CD4-positive, alpha-beta T cell treated with Interferon alpha-2 for 1 hour (primary cell): ENCODE data around the gene COQ9.
A peak's percentile ranks its signal among the peaks of the same experiment; 100 is the strongest.
"Not testable (repeated sequence)": the region's sequence is repeated elsewhere in the genome, so short reads cannot be mapped to it uniquely, and the experiment has no call there.

Experiments used
- DNase-seq, 2 donors: peaks; one replicate each; pipeline ENCODE4 v3.0.0-alpha.2; 2020 to 2022

COQ9 gene

GRCh38 chr16:57447186-57447962 lies at the start of gene COQ9, which contains the start of gene CIAPIN1:
TSS of gene COQ9 (plus strand) at chr16:57447479. CDS start at chr16:57447506, 27 bp downstream.
TSS of gene CIAPIN1 (minus strand) at chr16:57447385. CDS start at chr16:57440928, 6,457 bp downstream.
- peak; percentile 93 to 94 for DNase-seq

DNA sequence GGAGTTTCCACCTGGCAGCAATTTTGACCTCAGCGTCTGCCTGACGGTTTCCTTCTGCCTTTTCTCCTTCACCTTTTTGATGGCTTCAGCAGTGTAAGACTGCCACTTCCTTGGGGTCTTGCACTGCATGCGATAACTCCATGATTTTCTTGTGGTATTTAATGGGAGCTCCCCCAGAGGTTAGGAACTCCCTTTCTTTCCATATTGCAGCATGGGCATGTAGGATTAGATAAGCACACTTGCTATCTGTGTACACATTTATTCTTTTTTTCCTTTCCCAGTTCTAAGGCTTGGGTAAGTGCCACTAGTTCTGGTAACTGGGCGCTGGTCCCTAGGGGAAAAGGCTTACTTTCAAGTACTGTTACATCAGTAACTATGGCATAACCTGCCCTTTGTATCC lies 49.8 kb upstream of the COQ9 start:
- not testable (repeated sequence) for DNase-seq

DNA sequence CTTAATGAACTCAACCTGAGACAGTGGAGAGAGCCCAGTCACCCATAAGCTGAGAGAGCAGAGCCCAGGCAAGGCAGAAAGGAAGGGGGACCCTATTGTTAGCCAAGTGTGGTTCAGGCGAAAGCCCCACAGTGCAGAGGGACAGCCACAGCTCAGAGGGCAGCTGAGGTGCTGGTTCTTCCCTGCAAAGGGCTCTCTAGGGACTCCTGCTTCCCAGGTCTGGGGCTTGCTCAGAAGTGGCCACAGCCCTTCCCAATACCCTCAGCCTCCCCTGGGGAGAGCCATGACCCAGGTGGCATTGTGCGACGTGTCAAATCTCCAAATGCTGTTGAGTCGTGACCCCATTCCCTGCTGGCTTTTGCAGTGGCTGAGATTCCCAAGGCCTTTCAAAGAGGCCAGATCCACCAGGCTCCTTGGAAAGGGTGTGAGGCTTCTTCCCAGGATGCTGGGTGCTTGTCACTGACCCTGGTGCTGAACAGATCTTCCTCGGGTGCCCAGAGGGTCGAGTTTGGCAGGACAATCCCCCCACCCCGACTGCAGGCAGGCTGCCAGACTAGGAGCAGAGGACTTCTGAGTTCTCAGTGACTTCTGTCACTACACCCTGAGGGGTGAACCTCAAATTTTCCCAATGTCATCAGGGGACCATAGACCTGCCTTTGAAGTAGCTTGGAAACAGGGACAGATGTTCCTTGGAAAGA lies 45.2 kb upstream of the COQ9 start:
- DNase-seq, result no peak

- no peak for DNase-seq
Observed at GRCh38 chr16:57403965-57404817, 43.1 kb upstream of the COQ9 start, which contains the start of gene CCL17. TSS of gene CCL17 (plus strand) at chr16:57404767. CDS start at chr16:57413933, 9,166 bp downstream.

DNA sequence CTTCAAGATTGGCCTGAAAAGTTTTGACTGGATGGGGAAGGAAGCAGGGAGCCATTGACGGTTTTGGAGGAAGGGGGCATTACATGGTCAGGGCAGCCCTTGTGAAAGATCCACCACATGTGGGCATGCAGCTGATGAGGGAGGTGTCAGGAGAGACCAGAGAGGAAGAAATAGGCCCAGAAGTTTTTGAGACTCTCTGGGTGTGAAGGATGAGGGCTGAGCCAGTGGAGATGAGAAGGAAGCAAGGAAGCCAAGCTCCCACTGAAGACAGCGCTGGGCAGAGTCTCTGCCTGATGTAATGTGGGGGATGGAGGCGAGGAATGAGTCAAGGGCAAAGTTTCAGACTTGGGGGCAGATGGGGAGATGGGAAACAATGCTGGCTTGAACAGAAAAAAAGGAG lies 42.2 kb upstream of the COQ9 start:
- DNase-seq, result no peak

DNA sequence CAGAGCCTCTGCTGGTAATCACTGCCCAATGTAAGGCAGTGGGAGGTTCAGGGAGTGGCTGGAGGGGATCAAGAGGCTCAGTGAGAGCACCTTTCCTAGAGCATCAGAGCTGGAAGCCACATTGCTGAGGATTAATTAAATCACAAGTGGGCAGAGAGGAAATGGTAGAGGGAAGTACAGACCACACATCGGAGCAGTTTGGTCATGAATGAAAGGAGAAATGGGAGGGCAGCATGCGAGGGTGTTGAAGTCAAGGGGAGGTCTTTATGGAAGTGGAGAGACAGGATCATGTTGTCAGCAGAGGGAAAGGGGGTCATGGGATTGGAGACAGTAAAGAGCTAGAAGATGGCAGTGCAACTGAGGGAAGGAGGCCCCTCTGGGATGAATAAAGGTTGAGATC lies 40.4 kb upstream of the COQ9 start:
- DNase-seq, result no peak

DNA sequence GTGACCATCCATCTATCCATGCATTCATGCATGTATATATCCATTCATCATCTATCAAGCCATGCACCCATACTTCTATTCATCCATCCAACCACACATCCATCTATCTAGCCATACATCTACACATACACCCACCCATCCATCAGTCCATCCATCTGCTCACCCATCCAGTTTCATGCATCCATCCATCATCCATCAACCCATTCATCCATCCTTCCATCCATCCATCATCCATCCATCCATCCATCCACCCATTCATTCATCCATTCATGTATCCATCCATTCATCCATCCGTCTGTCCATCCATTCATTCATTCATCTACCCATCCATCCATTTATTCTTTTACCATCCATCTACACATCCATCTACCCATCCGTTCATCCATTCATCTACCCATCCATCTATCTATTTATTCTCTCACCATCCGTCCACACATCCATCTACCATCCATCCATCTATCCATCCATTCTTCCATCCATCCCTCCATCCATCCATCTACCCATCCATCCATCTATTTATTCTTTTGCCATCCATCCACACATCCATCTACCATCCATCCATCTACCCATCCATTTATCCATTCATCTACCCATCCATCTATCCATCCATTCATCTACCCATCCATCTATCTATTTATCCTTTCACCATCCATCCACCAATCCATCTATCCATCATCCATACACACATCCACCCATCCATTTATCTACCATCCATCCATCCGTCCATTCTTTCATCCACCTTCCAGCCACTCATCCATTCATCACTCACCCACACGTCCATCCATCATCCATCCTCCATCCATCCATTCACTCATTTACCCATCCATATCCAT lies 39.5 kb upstream of the COQ9 start:
- DNase-seq, result no peak

DNA sequence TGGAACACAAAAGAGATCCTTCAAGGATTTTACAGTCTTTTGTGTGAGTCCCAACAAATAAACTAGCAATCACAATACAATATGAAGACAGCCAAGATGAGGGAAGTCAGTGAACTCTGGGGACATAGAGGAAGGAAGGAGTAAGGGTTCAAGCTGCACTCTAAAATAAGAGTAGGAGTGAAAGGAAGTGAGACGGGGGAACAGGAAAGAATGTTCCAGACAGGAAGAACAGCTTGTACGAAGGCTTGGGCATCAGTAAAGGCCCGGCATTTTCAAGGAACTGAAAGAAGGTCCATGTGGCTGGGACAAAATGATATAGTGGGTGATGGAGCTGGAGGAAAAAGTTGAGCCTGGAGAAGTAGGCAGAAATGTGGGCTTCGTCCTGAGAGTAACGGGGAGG lies 38.2 kb upstream of the COQ9 start:
- DNase-seq, result no peak

DNA sequence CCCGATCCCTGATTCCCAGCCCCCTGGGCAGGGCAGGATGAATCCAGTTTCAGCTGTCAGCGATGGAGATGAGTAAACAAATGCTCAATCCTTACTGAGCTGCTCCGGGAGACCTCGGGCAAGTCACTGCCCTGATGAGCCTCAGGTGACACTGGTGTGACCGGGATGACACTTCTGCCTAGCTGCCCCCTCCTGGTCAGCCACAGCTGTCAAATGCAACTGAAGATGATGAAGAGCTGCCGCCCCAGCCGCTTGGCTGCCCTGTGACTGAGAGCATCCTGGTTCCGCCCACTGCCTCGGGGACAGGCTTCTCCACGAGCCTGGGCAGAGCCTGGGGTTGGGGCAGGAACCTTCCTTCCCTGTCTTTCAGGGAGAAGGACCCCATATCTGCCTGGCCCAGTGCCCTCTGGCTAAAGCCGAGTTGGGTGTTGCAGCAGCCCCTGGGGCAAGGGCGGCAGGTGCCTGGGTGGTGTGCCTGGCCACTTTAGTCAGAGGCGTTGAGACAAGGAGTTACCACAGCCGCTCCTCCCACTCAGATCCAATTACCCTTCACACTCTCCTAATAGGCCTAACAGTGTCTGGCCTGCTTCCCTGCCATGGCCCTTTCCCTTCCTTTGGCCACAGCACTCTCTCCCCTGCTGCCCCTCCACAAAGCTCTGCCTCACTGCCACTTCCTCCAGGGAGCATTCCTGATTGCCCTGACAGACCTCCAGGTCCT lies 37.2 kb upstream of the COQ9 start:
- DNase-seq, result no peak

DNA sequence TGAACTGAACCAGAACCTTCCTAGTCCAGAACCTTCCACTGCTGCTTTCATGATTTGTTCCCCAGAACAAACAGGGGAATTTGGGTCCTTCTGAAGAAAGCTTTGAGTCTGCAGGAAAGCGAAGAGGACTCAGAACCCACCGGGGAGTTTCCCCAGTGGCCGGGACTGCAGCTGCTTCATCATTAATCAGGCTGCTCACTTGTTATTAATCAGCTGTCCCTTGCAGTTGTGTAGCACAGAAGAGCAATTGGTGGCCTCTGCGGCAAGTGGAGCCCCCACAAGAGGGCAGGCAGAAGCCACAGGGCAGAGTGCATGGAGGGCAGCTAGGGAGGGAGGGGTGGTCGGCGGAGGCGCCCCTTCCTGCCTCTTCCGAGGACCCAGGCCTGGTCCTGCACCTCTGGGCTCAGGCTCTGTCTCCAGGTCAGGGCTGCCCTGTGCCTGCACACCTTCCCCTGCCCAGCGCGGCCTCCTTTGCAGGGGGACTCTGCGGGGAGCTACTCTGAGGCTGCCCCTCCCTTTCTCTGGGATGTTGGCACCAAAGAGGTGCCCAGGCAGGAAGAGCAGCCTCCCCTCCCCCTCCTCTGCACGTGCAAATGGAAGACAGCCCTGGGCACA lies 35.8 kb upstream of the COQ9 start:
- DNase-seq, result no peak

DNA sequence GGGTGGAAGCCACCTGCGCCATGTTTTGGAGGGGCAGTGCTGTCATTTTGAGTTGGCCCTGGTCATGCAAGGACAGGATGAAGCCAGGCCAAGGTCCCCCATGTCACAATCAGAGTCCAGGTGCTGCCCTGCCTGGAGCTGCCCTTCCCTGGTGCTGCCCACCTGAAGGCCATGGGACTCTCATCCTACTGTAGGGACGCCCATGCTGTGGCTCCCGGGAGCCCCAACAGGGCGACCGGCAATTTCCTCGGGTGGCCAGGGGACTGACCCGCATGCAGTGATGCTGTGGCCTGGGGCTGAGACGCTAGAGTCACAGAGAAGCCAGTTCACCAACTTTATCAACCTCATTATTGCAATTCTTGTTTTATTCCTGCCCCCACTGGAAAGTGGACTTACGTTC lies 34.7 kb upstream of the COQ9 start:
- no peak for DNase-seq

- DNase-seq, result peak in 1 of 2 donors; percentile 65
Observed at GRCh38 chr16:57413301-57413730, 34.0 kb upstream of the COQ9 start.

- no peak for DNase-seq
Observed at GRCh38 chr16:57413733-57414132, 33.5 kb upstream of the COQ9 start.

GRCh38 chr16:57416084-57416483 lies 31.2 kb upstream of the COQ9 start:
- DNase-seq, result no peak

- DNase-seq, result no peak
Observed at GRCh38 chr16:57419506-57419905, 27.8 kb upstream of the COQ9 start.

DNA sequence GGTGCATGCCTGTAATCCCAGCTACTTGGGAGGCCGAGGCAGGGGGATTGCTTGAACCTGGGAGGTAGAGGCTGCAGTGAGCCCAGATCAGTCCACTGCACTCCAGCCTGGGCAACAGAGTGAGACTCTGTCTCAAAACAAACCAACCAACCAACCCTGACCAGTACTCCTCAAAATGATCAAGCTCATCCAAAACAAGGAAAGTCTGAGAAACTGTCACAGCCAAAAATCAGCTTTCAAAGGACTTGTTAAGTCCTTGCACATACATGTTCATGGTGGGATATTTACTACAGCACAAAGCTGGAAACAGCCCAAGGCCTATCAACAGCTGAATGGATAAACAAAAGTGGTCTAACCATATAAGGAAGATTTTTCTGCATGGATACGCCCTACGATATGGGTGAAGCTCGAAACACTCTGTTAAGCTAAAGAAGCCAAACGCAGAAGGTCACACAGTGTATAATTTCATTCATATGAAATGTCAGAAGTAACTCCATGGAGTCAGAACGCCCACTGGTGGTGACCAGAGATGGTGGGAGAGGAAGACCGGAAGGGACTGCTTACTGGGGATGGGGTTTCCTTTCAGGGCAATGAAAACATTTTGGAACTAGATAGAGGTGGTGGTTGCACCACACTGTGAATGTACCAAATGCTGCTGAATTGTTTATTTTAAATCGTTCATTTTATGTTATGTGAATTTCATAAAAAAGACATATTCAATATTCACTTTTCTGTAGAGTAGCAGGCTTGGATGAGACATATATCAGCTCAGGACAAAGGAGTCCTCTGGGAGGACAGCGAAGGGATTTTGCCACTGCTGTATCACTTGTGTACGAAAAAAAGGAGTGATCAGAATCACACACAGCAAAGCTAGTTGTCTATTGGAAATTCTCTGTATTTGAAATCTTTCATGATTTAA lies 25.0 kb upstream of the COQ9 start:
- no peak for DNase-seq

- DNase-seq, result no peak
Observed at GRCh38 chr16:57423152-57423551, 24.1 kb upstream of the COQ9 start.

DNA sequence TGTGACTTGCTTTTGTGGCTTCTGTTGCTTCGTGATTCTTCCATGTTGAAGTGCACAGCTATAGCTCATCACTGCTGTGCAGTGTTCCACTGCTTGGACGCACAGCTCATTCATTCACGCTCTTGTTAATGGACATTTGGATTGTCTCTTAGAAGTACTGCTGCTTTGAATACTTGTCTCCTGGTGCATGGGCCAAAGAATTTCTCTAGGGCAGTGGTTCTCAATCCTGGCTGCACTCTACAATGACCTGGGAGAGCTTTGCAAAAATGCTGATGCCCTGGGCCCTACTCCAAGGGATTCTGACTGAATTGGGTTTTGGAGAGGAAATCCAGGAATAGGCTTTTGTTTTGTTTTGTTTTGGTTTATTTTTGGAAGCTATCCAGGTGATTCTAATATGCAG lies 22.7 kb upstream of the COQ9 start:
- no peak for DNase-seq

- no peak for DNase-seq
Observed at GRCh38 chr16:57426356-57426755, 20.9 kb upstream of the COQ9 start.

GRCh38 chr16:57427307-57427706 lies 20.0 kb upstream of the COQ9 start:
- DNase-seq, result no peak
